Activated naive CD4-positive, alpha-beta T cell treated with Interleukin-2 at 50 U/mL for 16 hours (primary cell): ENCODE results near the gene ASB2.
A peak's percentile ranks its signal among the peaks of the same experiment; 100 is the strongest.

ENCODE experiments used
- DNase-seq: peaks from one replicate; pipeline ENCODE4 v3.0.0-alpha.2; 2020

The ASB2 gene

GRCh38 chr14:93978735-93979134 lies 2.4 kb upstream of the ASB2 start:
- no peak for DNase-seq

- DNase-seq = peak; percentile 83
These were observed 1.6 kb upstream of the ASB2 start for GRCh38 chr14:93977790-93978581.

GRCh38 chr14:93977171-93977570 lies 801 bp upstream of the ASB2 start:
- DNase-seq = no peak

DNA sequence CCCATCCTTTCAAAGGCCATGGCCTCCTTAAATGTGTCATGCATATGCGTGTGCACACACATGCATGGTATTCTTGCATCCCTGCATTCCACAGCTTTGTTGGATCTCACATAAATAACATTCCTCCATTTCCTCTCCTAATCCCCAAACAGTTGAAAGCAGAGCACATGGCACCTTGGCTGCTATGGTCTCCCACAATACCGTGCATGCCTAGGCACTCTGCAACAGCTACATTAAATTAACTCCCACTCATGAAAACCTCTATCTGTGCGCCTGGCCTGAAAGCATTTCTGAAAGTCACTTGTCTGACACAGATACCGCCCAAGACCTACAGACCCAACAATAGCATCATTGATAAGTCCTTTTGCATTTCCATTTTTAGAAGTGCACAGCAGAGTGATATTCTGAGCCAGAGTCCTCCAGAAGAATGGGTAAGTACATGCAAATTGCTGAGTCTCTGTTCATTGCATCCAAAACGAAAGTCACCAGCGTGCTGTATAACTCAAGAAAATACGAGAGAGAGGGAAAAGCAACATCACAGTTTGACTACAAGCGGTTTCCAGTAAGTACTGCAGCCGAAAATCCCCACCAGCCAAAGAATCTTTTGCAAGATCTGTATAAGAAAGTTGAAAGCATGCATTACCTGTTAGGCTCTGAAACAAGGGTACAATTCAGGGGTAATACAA lies 436 bp downstream of the ASB2 start:
- peak; percentile 51 for DNase-seq

DNA sequence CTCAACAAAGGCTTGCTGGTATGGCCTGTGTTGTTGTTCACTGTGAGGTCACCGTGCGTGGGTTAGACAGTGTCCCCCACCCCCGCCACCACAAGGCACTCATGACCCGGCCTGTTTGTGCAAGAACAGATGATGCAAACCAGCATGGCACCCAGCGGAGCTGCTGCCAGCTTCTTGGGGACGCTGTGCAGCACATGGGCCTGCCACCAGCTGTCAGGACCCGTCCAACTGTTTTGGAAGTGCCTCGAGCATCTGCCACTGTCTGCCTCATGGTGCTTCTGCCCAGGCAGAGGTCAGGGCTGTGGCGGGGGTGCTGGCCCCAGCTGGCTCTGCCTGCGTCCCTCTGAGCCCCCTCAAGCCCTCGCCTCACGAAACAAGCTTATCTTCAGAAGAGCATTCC lies 1.5 kb downstream of the ASB2 start:
- no peak for DNase-seq

DNA sequence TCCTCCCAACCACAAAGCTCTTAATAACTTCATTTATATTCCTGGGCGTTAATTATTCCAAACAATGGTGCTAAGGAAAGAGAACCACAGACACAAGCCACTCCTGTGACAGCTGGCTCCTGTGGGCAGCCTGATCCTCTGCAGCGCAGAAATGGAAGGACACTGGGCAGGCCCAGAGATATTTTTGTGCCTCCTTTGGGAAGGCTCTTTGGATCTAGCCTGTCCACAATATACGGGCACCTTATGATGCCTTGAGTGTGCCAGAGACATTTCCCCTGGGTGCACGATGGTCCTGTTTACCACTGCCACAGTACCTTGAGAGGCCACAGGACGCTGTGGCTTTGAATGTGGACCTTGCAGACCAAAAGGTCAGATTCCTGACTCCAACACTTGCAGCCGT lies 2.1 kb downstream of the ASB2 start:
- DNase-seq = no peak

DNA sequence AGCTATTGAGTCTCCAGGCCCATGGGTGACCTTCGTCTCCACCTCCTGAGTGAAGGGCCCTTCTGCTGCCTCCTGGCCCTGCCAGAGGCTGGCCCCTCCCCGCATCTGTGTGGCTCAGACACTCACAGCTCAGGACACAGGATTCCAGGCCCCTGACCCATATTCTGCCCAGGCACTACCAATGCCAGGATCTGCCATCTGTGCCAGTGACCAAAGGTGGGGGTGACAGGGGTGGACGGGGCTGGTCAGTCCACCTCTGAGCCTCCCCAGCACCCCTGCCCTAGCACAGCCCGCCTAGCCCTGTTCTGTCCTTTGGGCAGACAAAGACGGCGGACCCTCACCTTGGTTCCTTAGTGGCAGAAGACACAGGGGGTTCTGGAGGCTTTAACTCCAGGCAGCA lies 2.8 kb downstream of the ASB2 start:
- no peak for DNase-seq

GRCh38 chr14:93972618-93973205 lies 3.7 kb downstream of the ASB2 start:
- no peak for DNase-seq

- DNase-seq = no peak
These were observed 4.7 kb downstream of the ASB2 start for GRCh38 chr14:93971635-93972027.

DNA sequence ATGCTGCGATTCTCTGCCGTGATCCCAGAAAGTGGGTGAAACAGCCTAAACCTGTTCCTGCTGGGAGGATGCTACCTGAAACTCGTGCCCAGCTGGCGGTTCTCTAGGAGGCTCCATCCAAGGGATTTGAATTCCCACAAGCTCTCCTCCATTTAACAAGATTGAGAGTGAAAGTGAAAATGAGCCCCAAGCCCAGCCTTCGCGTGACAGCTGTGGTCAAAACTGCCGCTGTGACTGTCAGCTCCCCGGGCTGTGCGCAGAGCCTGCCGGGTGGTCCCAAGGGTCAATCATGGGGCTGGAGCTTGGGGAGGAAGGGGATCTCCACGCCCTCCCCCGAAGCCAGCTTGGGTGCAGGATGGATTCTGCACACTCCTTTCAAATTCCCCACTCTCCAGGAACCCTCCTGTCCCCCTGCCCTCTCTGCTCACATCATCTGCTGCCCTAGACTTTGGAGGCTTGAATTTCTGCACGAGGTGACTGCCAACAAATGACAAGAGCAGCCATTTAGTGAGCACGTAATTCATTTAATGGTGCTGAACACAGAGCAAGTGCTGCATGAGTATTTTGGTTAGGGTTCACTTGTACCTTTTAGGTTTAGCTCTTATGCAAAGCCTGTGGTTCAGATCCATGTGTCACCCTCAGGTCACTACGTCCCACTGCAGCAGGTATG lies 5.3 kb downstream of the ASB2 start:
- DNase-seq = peak; percentile 72

DNA sequence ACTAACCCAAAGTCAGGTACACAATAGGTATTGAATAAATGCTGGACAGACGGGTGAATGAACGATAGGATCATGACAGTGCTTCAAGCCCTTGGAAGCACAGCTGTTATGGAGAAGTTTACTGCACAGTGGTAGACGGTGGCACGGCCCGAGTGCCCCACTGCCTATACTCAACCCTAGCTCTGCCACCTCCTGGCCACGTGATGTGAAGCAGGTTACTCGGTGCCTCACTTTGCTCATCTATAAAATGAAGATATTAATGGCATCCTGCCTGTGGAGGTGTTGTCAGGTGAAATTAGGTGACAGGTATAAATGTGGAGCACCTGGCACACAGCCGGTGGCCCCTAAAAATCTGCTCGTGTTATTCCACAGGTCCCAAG lies 5.8 kb downstream of the ASB2 start:
- DNase-seq = peak; percentile 74

DNA sequence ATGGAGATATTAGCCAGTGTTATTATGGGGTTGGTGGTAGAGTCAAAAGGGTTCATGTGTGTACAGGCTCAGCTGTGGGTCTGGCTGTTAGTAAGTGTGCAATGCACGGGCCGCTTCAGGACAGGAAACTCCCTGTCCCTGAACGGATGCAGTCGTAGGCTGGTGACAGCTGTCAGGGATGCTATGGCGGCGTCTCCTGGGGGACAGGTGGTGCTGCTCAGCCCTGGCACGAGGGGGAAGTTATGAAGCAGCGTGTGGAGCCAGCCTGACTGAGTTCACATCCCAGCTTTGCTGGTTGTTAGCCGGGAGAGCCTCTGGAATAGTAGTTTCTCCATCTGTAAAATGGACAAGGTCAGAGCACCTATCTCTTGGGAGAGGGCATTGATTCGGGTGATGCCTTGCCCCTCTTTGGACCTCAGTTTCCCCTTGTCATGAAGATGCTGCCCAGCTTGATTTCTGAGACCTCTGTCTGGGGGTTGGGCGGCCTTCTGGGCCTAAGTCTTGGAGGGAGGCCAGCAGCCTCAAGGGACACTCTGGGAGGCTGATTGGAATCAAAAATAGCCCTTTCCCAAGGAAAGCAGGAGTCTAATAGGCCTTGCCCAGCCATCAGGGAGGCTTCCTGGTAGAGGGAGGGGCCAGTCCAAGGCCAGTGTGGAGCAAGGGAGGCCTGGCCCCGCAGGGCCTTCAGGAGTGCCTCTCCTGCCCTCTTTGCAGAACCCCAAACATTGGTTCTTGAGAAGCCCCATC lies 7.1 kb downstream of the ASB2 start:
- DNase-seq = no peak

DNA sequence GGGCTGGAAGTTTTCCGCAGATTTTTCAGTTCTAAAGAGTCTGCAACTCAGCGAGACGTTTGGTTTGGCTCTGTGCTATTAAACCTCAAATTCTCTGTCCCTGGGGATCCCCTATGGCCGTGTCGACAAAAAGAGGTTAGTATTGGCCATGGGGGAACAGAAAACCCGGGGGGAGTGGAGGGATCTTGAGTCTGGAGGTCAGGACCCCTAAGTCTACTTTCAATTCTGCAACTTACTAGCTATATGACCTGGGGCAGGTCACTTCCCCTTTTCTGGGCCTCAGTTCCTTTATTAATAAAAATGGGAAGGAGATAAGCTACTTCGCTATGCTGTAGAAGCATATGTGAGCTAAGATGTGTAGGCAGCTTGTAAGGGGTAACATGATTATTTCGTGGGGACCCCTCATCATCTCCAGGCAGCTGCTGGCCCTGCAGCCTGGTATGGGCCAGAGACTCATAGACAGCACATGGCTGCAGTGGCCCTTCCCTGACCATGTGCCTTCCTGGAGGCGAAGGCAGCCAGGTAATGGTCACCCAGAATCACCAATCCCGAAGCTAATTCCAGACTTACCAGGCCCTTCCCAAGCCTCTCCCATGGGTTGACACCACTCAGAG lies 8.6 kb downstream of the ASB2 start:
- DNase-seq = no peak

DNA sequence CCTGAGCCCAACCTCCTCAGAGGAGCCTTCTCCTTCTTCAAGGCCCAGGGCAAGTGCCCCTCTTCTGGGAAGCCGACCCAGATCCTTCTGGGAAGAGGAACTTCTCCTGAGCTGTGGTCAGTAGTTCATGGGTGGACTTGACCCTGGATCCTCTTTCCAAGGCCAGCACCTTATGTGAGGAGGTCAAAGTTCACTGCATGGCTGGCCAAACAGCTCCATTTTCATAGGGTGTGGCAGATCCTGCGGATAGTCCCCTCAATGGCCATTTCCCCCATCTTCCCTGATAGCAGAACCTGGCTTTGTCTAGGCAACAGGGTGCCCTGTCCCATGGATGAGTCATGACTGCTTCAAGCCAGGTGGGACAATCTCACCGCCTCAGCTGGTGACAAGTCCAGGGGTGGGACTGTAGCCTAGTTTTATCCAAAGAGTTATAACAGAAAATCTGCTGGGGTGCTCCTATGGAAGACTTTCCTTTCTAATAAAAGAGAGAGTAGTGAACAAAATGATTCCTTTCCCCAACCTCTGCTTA lies 10.4 kb downstream of the ASB2 start:
- DNase-seq = no peak

GRCh38 chr14:93965287-93965821 lies 11.0 kb downstream of the ASB2 start:
- DNase-seq = no peak

DNA sequence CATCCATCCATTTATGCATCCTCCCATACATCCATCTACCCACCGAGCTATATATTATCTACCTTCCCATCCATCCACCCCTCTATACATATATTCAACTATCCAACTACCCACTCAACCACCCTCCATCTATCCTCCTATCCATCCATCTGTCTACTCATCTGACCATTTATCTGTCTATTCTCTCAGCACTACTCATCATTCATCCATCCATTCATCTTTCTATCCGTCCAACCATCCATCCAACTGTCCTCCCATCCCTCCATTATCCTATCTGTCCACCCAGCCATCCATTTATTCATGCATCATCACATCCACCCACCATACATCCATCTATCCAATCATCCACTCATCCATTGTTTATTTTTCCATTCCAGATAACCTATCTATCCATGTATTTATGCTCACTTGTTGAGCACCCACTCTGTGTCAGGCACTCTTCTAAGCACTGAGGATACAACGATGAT lies 11.5 kb downstream of the ASB2 start:
- DNase-seq = no peak

GRCh38 chr14:93964281-93964680 lies 12.1 kb downstream of the ASB2 start:
- no peak for DNase-seq

- DNase-seq = no peak
These were observed 12.7 kb downstream of the ASB2 start for GRCh38 chr14:93963692-93964091.

DNA sequence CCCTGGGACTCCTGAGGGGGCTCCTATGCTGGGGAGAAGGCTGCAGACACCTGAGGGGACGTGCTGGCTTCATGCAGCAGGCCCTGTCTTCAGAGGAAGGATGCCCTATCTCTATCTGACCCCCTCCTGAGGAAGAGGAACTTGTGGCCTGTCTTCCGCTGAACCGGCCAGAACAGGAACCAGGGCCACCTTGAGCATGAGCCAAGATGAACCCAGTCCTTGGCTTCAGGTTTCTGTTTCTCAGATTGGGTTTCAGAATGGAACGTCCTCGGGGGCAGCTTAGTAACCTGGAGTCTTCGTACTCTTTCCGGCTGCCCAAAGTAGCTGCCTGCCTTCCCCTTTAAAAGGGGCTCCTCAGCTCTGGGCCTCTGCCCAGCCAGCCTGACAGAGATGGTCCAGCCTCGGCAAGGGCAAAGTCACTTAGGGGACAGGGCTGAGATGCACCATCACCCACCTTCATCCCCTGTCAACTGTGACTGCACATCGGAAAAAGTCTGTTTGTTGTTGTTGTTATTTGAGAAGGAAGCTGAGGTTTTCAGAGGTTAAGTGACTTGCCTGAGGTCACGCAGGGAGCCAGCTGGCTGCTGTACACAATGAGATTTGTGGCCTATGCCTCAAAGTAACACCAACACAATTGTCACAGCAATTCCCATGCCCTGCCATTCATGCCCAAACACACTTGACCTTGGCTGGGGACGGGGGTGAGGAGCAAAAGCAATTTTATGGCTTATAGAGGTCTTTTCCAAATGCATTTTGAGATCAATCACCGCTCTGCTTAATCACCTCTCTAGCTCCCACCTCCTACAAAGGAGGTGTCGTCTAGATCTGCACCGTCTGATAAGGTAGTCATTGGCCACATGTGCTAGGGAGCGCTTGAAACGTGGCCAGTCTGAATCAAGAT lies 13.4 kb downstream of the ASB2 start:
- peak; percentile 64 for DNase-seq

DNA sequence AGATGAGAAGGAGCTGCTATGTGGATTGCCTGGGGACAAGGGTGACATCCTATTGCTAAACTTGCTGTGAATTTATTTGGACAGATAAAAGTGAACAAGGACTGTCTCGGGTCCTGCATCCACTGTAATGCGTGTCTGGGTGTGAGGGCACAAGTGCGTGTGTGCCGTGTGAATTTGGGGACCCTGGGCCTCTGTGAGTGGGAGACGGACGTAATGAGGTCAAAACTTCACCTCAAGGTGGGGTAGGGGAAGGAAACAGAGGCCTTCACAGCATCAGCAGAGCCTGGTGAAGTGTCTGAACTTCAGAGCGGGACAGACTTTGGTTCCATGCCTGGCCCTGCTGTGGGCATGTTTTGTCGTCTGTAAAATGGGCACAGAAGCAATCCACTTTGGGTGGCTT lies 14.8 kb downstream of the ASB2 start:
- no peak for DNase-seq
